IMR-90 (cell line): Measurements from ENCODE around the gene INPP5B. TPM values are rescaled to one million over a fixed set of nuclear protein-coding genes. Genes with fewer than 3 reads are reported as not detected.
"Not testable (repeated sequence)": the region's sequence is repeated elsewhere in the genome, so short reads cannot be mapped to it uniquely, and the experiment has no call there.

ENCODE experiments used
- ATAC-seq: fragments of 200-7000 bp; cut with Tn5 transposase; 2 replicates; pipeline ENCODE4 v1.9.1; 2020; ENCODE audit warnings: low read depth, mild to moderate bottlenecking, moderate library complexity
- BruUV-seq: library from RNA; stranded (reverse); fragments of 400-500 nt; replicated peaks from 2 replicates; lab custom pipeline; 2021; lab: Mats Ljungman, UMichigan
- CTCF ChIA-PET: fragments of 300-600 bp; formaldehyde crosslinking; extraction: SDS; loops from one replicate; lab custom pipeline; 2021; ENCODE audit warnings: antibody characterized with exemption; lab: Yijun Ruan, JAX
- POLR2A ChIA-PET: fragments of 300-600 bp; sonication (Branson Sonifier 250); formaldehyde crosslinking; loops from one replicate; lab custom pipeline; 2022; ENCODE audit warnings: antibody characterized with exemption; ENCODE audit not compliant: unreplicated experiment; lab: Charles Lee
- DNase-seq: peaks from one replicate; pipeline ENCODE4 v3.0.0; 2013
- H2AFZ ChIP-seq: replicated peaks from 2 replicates; pipeline ENCODE3; 2013; ENCODE audit warnings: low read length, mild to moderate bottlenecking; ENCODE audit not compliant: poor library complexity
- H2AK5ac ChIP-seq: 2 replicates; pipeline ENCODE4 v1.6.1; 2013; ENCODE audit warnings: low read depth, low read length, inconsistent platforms
- H2AK9ac ChIP-seq: replicated peaks from 2 replicates; pipeline ENCODE3; 2013; ENCODE audit warnings: mild to moderate bottlenecking, low read depth, low read length, moderate library complexity; ENCODE audit not compliant: poor library complexity
- H2BK120ac ChIP-seq: 2 replicates; pipeline ENCODE4 v1.6.1; 2013; ENCODE audit warnings: low read depth, low read length, inconsistent platforms
- H2BK15ac ChIP-seq: 3 replicates; pipeline ENCODE4 v1.6.1; 2013; ENCODE audit warnings: low read depth, low read length, inconsistent platforms
- H2BK20ac ChIP-seq: 2 replicates; pipeline ENCODE4 v1.6.1; 2013; ENCODE audit warnings: low read depth, mild to moderate bottlenecking, inconsistent platforms, low read length, moderate library complexity
- H2BK5ac ChIP-seq: 2 replicates; pipeline ENCODE4 v1.6.1; 2013; ENCODE audit warnings: mild to moderate bottlenecking, low read depth, low read length, inconsistent platforms; ENCODE audit not compliant: poor library complexity, severe bottlenecking
- H3K14ac ChIP-seq: replicated peaks from 2 replicates; pipeline ENCODE4 v1.6.1; 2013; ENCODE audit warnings: low read depth, low read length, inconsistent platforms
- H3K18ac ChIP-seq: 2 replicates; pipeline ENCODE4 v1.6.1; 2013; ENCODE audit warnings: low read depth, low read length, control low read depth
- H3K23ac ChIP-seq: 2 replicates; pipeline ENCODE4 v1.6.1; 2013; ENCODE audit warnings: low read depth, low read length, inconsistent platforms
- H3K27ac ChIP-seq: 2 replicates; pipeline ENCODE4 v1.5.1; 2013; ENCODE audit warnings: mild to moderate bottlenecking, control low read depth, low read length; ENCODE audit not compliant: insufficient read depth
- H3K27me3 ChIP-seq: 2 replicates; pipeline ENCODE4 v1.6.1; 2013; ENCODE audit warnings: low read length; ENCODE audit not compliant: control insufficient read depth, insufficient read depth
- H3K36me3 ChIP-seq: 2 replicates; pipeline ENCODE4 v1.6.1; 2013; ENCODE audit warnings: low read length, mixed read lengths; ENCODE audit not compliant: control insufficient read depth, insufficient read depth
- H3K4ac ChIP-seq: 2 replicates; pipeline ENCODE4 v1.6.1; 2013; ENCODE audit warnings: low read depth, low read length, inconsistent platforms
- H3K4me1 ChIP-seq: 2 replicates; pipeline ENCODE4 v1.6.1; 2013; ENCODE audit warnings: low read length, mixed read lengths; ENCODE audit not compliant: control insufficient read depth, insufficient read depth
- H3K4me2 ChIP-seq: 2 replicates; pipeline ENCODE4 v1.6.1; 2013; ENCODE audit warnings: low read depth, mild to moderate bottlenecking, control low read depth, low read length, moderate library complexity
- H3K4me3 ChIP-seq: 2 replicates; pipeline ENCODE4 v1.5.1; 2013; ENCODE audit warnings: low read depth, mild to moderate bottlenecking, control low read depth, low read length, moderate library complexity; ENCODE audit not compliant: insufficient read depth
- H3K56ac ChIP-seq: 2 replicates; pipeline ENCODE4 v1.6.1; 2013; ENCODE audit warnings: low read length, inconsistent platforms; ENCODE audit not compliant: insufficient read depth; ENCODE audit errors: extremely low read depth
- H3K79me1 ChIP-seq, 2 experiments: 2 replicates each; pipeline ENCODE4 v1.6.1; 2013; ENCODE audit warnings: low read length in 2 of 2, inconsistent platforms in 1 of 2, low read depth in 1 of 2
- H3K9ac ChIP-seq: 2 replicates; pipeline ENCODE4 v1.6.1; 2013; ENCODE audit warnings: low read depth, low read length, control low read depth
- H3K9me1 ChIP-seq: 2 replicates; pipeline ENCODE4 v1.6.1; 2013; ENCODE audit warnings: low read length, inconsistent platforms; ENCODE audit not compliant: insufficient read depth
- H3K9me3 ChIP-seq: 2 replicates; pipeline ENCODE4 v1.6.1; 2013; ENCODE audit warnings: low read length; ENCODE audit not compliant: control insufficient read depth, insufficient read depth
- H4K20me1 ChIP-seq: 2 replicates; pipeline ENCODE4 v1.6.1; 2013; ENCODE audit warnings: low read length, inconsistent platforms; ENCODE audit not compliant: insufficient read depth
- H4K5ac ChIP-seq: 2 replicates; pipeline ENCODE4 v1.6.1; 2013; ENCODE audit warnings: mild to moderate bottlenecking, low read depth, low read length, control low read depth
- H4K8ac ChIP-seq, 2 experiments: 2 replicates each; pipeline ENCODE4 v1.6.1; 2013; ENCODE audit warnings: low read depth in 2 of 2, low read length in 2 of 2, control low read depth in 1 of 2, inconsistent platforms in 1 of 2
- H4K91ac ChIP-seq: 2 replicates; pipeline ENCODE4 v1.6.1; 2013; ENCODE audit warnings: low read depth, low read length, inconsistent platforms; ENCODE audit not compliant: insufficient read depth
- WGBS, 2 experiments: methylation state at CpG; one replicate each; pipeline versions ENCODE4 v1.1.5 to v1.1.7; 2013; ENCODE audit warnings: missing lambda C conversion rate in 2 of 2; ENCODE audit not compliant: insufficient read length in 1 of 2; ENCODE audit errors: extremely low coverage in 2 of 2; 5-methylcytosine and 5-hydroxymethylcytosine counted together
- dilution Hi-C: fragments of 300-500 bp; cut with HindIII; formaldehyde crosslinking; loops from one replicate; pipeline ENCODE4 v1.14.3; 2018; ENCODE audit warnings: low sequenced_read_pairs; ENCODE audit not compliant: unreplicated experiment
- in situ Hi-C: fragments of 300-500 bp; cut with MboI; formaldehyde crosslinking; loops from 3 replicates; pipeline ENCODE4 v1.14.3; 2019; ENCODE audit warnings: low sequenced_read_pairs, inconsistent platforms, mixed read lengths
- intact Hi-C: fragments of 100-400 bp; cut with micrococcal nuclease; formaldehyde crosslinking; loops from 2 replicates; pipeline ENCODE4 v1.10.0; 2022
- polyA plus RNA-seq, 3 experiments: library from polyadenylated mRNA; depleted of rRNA; stranded (reverse); fragments of >200 nt; gene quantifications; 2 replicates each; pipeline ENCODE4 v1.2.3, GENCODE V29; 2012; ENCODE audit warnings: low replicate concordance in 1 of 3
- total RNA-seq: library from RNA; depleted of rRNA; stranded (reverse); fragments of >200 nt; gene quantifications from 2 replicates; pipeline ENCODE4 v1.2.3, GENCODE V29; 2012

INPP5B gene
- total and polyA plus RNA-seq, 2 of the 4 experiments (the other 2 are of a cell fraction) = 9.4 to 20.4 TPM

DNA sequence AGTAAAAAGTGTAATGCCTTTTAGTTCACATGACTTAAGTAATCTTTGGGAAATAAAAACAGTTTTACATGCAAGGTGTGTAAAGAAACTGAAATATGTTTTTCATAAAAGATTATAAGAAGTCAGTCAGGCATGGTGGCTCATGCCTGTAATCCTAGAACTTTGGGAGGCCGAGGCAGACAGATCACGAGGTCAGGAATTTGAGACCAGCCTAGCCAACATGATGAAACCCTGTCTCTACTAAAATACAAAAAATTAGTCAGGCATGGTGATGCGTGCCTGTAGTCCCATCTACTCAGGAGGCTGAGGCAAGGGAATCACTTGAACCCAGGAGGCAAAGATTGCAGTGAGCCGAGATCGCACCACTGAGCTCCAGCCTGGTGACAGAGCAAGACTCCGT, 42.9 kb downstream of the INPP5B start:
- H3K9me1 ChIP-seq, H3K9ac ChIP-seq, intact Hi-C loops, H2AFZ ChIP-seq, H3K23ac ChIP-seq, H3K79me1 ChIP-seq, H4K20me1 ChIP-seq, H3K4me1 ChIP-seq, H4K5ac ChIP-seq, CTCF ChIA-PET, BruUV-seq, H3K27me3 ChIP-seq, H2BK120ac ChIP-seq, dilution Hi-C loops, H4K91ac ChIP-seq, H3K9me3 ChIP-seq, H2BK15ac ChIP-seq, H3K56ac ChIP-seq, H3K14ac ChIP-seq, H3K4me2 ChIP-seq, POLR2A ChIA-PET, H2BK5ac ChIP-seq, H2AK9ac ChIP-seq, in situ Hi-C loops, H4K8ac ChIP-seq, H3K4ac ChIP-seq, H3K4me3 ChIP-seq, H3K27ac ChIP-seq, H2BK20ac ChIP-seq, H3K18ac ChIP-seq, H2AK5ac ChIP-seq: not testable (repeated sequence)
- DNase-seq (peak; percentile 21), ATAC-seq (peak; percentile 17)
- no CpG with 5 or more reads among the region's 6 CpGs for WGBS, 2 experiments
- H3K36me3 ChIP-seq = peaks cover 10% of the 10 kb centered on the region; the same call in 1 of the 2 replicates
